Sigmoid colon (tissue), 7 donors: ENCODE data around the gene EPHA2. TPM values are rescaled to one million over a fixed set of nuclear protein-coding genes. Genes with fewer than 3 reads are reported as not detected.

ENCODE experiments used
- DNase-seq: peaks from one replicate; pipeline ENCODE4 v3.0.0-alpha.2; 2019
- H3K27ac ChIP-seq, 4 donors: fragments of 200-600 bp; sonication (generic); one replicate each; pipeline ENCODE4 v1.5.1; 2016 to 2019; ENCODE audit warnings: mild to moderate bottlenecking in 1 of 4
- H3K27me3 ChIP-seq, 3 donors: fragments of 200-600 bp; sonication (generic); one replicate each; pipeline ENCODE4 v1.5.1; 2019; ENCODE audit warnings: mild to moderate bottlenecking in 1 of 3
- H3K36me3 ChIP-seq, 4 donors: fragments of 200-600 bp; sonication (generic); one replicate each; pipeline ENCODE4 v1.5.1; 2016 to 2019
- H3K4me1 ChIP-seq, 4 donors: fragments of 200-600 bp; sonication (generic); one replicate each; pipeline ENCODE4 v1.5.1; 2017 to 2019
- H3K4me3 ChIP-seq, 4 donors: fragments of 200-600 bp; sonication (generic); one replicate each; pipeline ENCODE4 v1.5.1; 2017 to 2019; ENCODE audit warnings: mild to moderate bottlenecking in 2 of 4, moderate library complexity in 1 of 4
- H3K9me3 ChIP-seq, 4 donors: fragments of 200-600 bp in 3 of 4; sonication (generic) in 3 of 4; one replicate each; pipeline versions ENCODE4 v1.5.1 to v1.6.1; 2013 to 2019
- CTCF ChIP-seq, 4 experiments: fragments of 450-650 bp in 3 of 4; fragments of 200-600 bp in 1 of 4; IDR thresholded peaks; one replicate each; pipeline ENCODE4 v1.5.1; 2016 to 2019; ENCODE audit warnings: antibody characterized with exemption in 4 of 4, mild to moderate bottlenecking in 3 of 4, moderate library complexity in 2 of 4
- EP300 ChIP-seq, 4 donors: sonication (generic); formaldehyde crosslinking; IDR thresholded peaks; one replicate each; pipeline ENCODE4 v1.6.1; 2017; ENCODE audit warnings: antibody characterized with exemption in 4 of 4
- POLR2A ChIP-seq, 2 donors: fragments of 450-650 bp; IDR thresholded peaks; one replicate each; pipeline ENCODE4 v1.6.1; 2016; ENCODE audit warnings: antibody characterized with exemption in 2 of 2, mild to moderate bottlenecking in 2 of 2, moderate library complexity in 2 of 2
- POLR2AphosphoS5 ChIP-seq, 4 donors: sonication (generic); formaldehyde crosslinking; IDR thresholded peaks; one replicate each; pipeline ENCODE4 v1.6.1; 2017; ENCODE audit warnings: antibody characterized with exemption in 4 of 4
- WGBS, 2 donors: extraction: QIAGEN DNeasy Blood & Tissue Kit; methylation state at CpG; one replicate each; pipeline ENCODE4 v1.1.7; 2013; 5-methylcytosine and 5-hydroxymethylcytosine counted together
- intact Hi-C: fragments of 100-400 bp; cut with DNase I; formaldehyde crosslinking; loops from one replicate; pipeline ENCODE4 v1.15.1; 2023
- polyA plus RNA-seq, 3 donors: library from polyadenylated mRNA; stranded (reverse); fragments of 200-250 nt; gene quantifications; one replicate each; pipeline ENCODE4 v1.2.3, GENCODE V29; 2013
- total RNA-seq, 4 donors: library from RNA; depleted of rRNA; stranded (reverse); fragments of >200 nt; gene quantifications; one replicate each; pipeline ENCODE4 v1.1.0, GENCODE V29; 2016
- donor health status: healthy with polysubstance abuse.
- donor health status: Bipolar disorder and iron deficiency.
- donor health status: healthy.

Gene EPHA2
- total and polyA plus RNA-seq, 7 donors: 3.3 to 24.7 (median 6.0) TPM

GRCh38 chr1:16076865-16077238 is 79.0 kb downstream of the EPHA2 start:
- Histone ChIP-seq H3K4me3 (no peak overlapping the region), H3K36me3 (no peaks in the 10 kb centered on the region), H3K27me3 (peaks cover 0 to 17% (median 8%) of the 10 kb centered on the region in 3 donors), H3K9me3 (no peaks in the 10 kb centered on the region), H3K4me1 (peaks cover 0 to 39% (median 30%) of the 10 kb centered on the region in 4 donors), H3K27ac (peak overlapping the region in 1 of 4 donors; percentile 30)
- no peak for DNase-seq
- no peak for TF ChIP-seq POLR2AphosphoS5 (IDR thresholded peaks at IDR 0.05)
- intact Hi-C loops: no loop called here
- WGBS, 2 donors: 71 to 87% methylated on average over 11 of the region's 11 CpGs

GRCh38 chr1:16076031-16076864 is 79.6 kb downstream of the EPHA2 start:
- intact Hi-C loops: no loop called here
- 79 to 88% methylated on average over 14 of the region's 14 CpGs for WGBS, 2 donors
- peak overlapping the region in 1 of 4 donors; percentile 30 for H3K27ac ChIP-seq
- no peaks in the 10 kb centered on the region for H3K9me3 ChIP-seq
- H3K4me3 ChIP-seq: no peak overlapping the region
- no peaks in the 10 kb centered on the region for H3K36me3 ChIP-seq
- peak; percentile 82 for DNase-seq
- H3K4me1 ChIP-seq: peaks cover 0 to 39% (median 30%) of the 10 kb centered on the region in 4 donors
- no peak for TF ChIP-seq EP300 (IDR thresholded peaks at IDR 0.05)
- TF ChIP-seq POLR2AphosphoS5 (IDR thresholded peaks at IDR 0.05): peak in 2 of 4 donors; percentile 24 to 48
- H3K27me3 ChIP-seq: peaks cover 0 to 17% (median 8%) of the 10 kb centered on the region in 3 donors

GRCh38 chr1:16075337-16076030 is 80.4 kb downstream of the EPHA2 start:
- Histone ChIP-seq H3K36me3 (no peaks in the 10 kb centered on the region), H3K4me1 (peaks cover 0 to 39% (median 30%) of the 10 kb centered on the region in 4 donors), H3K27ac (peak overlapping the region in 1 of 4 donors; percentile 3), H3K9me3 (no peaks in the 10 kb centered on the region), H3K4me3 (no peak overlapping the region), H3K27me3 (peaks cover 0 to 17% (median 8%) of the 10 kb centered on the region in 3 donors)
- no peak for TF ChIP-seq POLR2A (IDR thresholded peaks at IDR 0.05)
- TF ChIP-seq POLR2AphosphoS5 (IDR thresholded peaks at IDR 0.05): no peak
- no peak for TF ChIP-seq CTCF (IDR thresholded peaks at IDR 0.05)
- TF ChIP-seq EP300 (IDR thresholded peaks at IDR 0.05): no peak
- intact Hi-C loops: no loop called here
- peak; percentile 84 for DNase-seq
- 55 to 74% methylated on average over 11 of the region's 11 CpGs for WGBS, 2 donors

Other genes starting within 250 kb of the EPHA2 start
- 10 to 100 TPM; 22.1 to 38.5 (median 26.5) TPM for gene ZBTB17, start 180.0 kb downstream of the EPHA2 start, total RNA-seq
- gene ZBTB17, start 180.0 kb downstream of the EPHA2 start, polyA plus RNA-seq: 10 to 100 TPM; 17.4 to 38.7 (median 18.3) TPM
- gene SRARP, start 151.8 kb downstream of the EPHA2 start, total RNA-seq: not detected
- gene SRARP, start 151.8 kb downstream of the EPHA2 start, polyA plus RNA-seq: under 1 TPM in 1 of 3 donors, not detected in 2; under 0.01 TPM
- gene HSPB7, start 138.0 kb downstream of the EPHA2 start, total RNA-seq: 100 to 1,000 TPM in 2 of 4 donors, 10 to 100 TPM in 2; 44.4 to 224 (median 86.3) TPM
- 10 to 100 TPM in 1 of 3 donors, 1 to 10 TPM in 2; 6.7 to 22.7 (median 7.2) TPM for gene HSPB7, start 138.0 kb downstream of the EPHA2 start, polyA plus RNA-seq
- gene CLCNKA, start 134.0 kb downstream of the EPHA2 start, total RNA-seq: 1 to 10 TPM in 1 of 4 donors, not detected in 3; 1.1 TPM
- gene CLCNKA, start 134.0 kb downstream of the EPHA2 start, polyA plus RNA-seq: under 1 TPM in 1 of 3 donors, not detected in 2; 0.13 TPM
- under 1 TPM in 3 of 4 donors, not detected in 1; 0.28 to 0.71 (median 0.33) TPM for gene CLCNKB, start 112.3 kb downstream of the EPHA2 start, total RNA-seq
- gene CLCNKB, start 112.3 kb downstream of the EPHA2 start, polyA plus RNA-seq: under 1 TPM in 1 of 3 donors, not detected in 2; 0.04 TPM
- under 1 TPM in 1 of 4 donors, not detected in 3; 0.81 TPM for gene FAM131C, start 82.4 kb downstream of the EPHA2 start, total RNA-seq
- gene FAM131C, start 82.4 kb downstream of the EPHA2 start, polyA plus RNA-seq: under 1 TPM in 1 of 3 donors, not detected in 2; 0.12 TPM
- gene ARHGEF19, start 56.6 kb upstream of the EPHA2 start, total RNA-seq: 1 to 10 TPM in 3 of 4 donors, not detected in 1; 2.5 to 4.4 (median 3.6) TPM
- 10 to 100 TPM in 1 of 3 donors, 1 to 10 TPM in 2; 2.5 to 10.8 (median 7.2) TPM for gene ARHGEF19, start 56.6 kb upstream of the EPHA2 start, polyA plus RNA-seq
- gene CPLANE2, start 81.1 kb upstream of the EPHA2 start, total RNA-seq: 1 to 10 TPM; 2.5 to 7.1 (median 3.2) TPM
- gene CPLANE2, start 81.1 kb upstream of the EPHA2 start, polyA plus RNA-seq: 1 to 10 TPM; 3.7 to 7.4 (median 6.0) TPM
- 10 to 100 TPM; 16.6 to 29.6 (median 20.4) TPM for gene FBXO42, start 196.4 kb upstream of the EPHA2 start, total RNA-seq
- gene FBXO42, start 196.4 kb upstream of the EPHA2 start, polyA plus RNA-seq: 10 to 100 TPM in 1 of 3 donors, 1 to 10 TPM in 2; 8.8 to 12.1 (median 9.0) TPM
- gene SZRD1, start 211.2 kb upstream of the EPHA2 start, total RNA-seq: 10 to 100 TPM; 65.0 to 77.3 (median 68.1) TPM
- gene SZRD1, start 211.2 kb upstream of the EPHA2 start, polyA plus RNA-seq: 100 to 1,000 TPM in 1 of 3 donors, 10 to 100 TPM in 2; 81.1 to 106 (median 99.6) TPM